B cell (primary cell): ENCODE data around the gene NKX6-2.

Source experiments
- EZH2 ChIP-seq: IDR thresholded peaks from 2 replicates; pipeline ENCODE4 v1.6.1; 2012; ENCODE audit warnings: borderline replicate concordance, low read depth, mild to moderate bottlenecking, moderate library complexity, low read length; ENCODE audit not compliant: insufficient read depth, poor library complexity, severe bottlenecking
- TF ChIP-seq, protein P1 (sequence below): fragments of 200-600 bp; IDR thresholded peaks from one replicate; pipeline ENCODE4 v1.8.0; 2022; ENCODE audit warnings: antibody characterized with exemption, mild to moderate bottlenecking

DNA sequence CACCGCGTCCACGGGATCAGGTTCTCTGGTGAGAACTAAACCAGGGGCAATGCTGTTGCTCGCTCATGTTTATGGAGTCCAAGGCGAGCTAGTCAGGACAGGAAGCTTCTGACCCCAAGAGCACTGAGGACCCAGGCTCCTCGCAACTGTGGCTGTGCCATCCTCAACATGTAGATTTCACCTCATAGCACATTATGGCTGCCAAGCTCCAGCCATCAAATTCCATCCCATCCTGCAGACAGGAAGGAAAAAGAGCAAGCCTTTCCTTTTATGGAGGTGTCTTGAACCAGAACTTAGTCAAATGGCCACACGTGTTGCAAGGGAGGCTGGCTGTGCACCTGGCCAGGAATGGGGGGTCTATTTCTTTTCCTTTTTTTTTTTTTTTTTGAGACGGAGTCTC lies 16.1 kb upstream of the NKX6-2 start:
- TF ChIP-seq, protein P1, sequence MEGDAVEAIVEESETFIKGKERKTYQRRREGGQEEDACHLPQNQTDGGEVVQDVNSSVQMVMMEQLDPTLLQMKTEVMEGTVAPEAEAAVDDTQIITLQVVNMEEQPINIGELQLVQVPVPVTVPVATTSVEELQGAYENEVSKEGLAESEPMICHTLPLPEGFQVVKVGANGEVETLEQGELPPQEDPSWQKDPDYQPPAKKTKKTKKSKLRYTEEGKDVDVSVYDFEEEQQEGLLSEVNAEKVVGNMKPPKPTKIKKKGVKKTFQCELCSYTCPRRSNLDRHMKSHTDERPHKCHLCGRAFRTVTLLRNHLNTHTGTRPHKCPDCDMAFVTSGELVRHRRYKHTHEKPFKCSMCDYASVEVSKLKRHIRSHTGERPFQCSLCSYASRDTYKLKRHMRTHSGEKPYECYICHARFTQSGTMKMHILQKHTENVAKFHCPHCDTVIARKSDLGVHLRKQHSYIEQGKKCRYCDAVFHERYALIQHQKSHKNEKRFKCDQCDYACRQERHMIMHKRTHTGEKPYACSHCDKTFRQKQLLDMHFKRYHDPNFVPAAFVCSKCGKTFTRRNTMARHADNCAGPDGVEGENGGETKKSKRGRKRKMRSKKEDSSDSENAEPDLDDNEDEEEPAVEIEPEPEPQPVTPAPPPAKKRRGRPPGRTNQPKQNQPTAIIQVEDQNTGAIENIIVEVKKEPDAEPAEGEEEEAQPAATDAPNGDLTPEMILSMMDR: no peak
- no peak for TF ChIP-seq EZH2
